NCI-H146 treated with DMSO at 0.1 percent for 48 hours (cell line): Measurements from ENCODE around the gene RBBP8.

ENCODE experiments used
- DNase-seq: peaks from one replicate; lab custom pipeline; 2025; ENCODE audit not compliant: unreplicated experiment; lab: John Stamatoyannopoulos, UW

Gene RBBP8

DNA sequence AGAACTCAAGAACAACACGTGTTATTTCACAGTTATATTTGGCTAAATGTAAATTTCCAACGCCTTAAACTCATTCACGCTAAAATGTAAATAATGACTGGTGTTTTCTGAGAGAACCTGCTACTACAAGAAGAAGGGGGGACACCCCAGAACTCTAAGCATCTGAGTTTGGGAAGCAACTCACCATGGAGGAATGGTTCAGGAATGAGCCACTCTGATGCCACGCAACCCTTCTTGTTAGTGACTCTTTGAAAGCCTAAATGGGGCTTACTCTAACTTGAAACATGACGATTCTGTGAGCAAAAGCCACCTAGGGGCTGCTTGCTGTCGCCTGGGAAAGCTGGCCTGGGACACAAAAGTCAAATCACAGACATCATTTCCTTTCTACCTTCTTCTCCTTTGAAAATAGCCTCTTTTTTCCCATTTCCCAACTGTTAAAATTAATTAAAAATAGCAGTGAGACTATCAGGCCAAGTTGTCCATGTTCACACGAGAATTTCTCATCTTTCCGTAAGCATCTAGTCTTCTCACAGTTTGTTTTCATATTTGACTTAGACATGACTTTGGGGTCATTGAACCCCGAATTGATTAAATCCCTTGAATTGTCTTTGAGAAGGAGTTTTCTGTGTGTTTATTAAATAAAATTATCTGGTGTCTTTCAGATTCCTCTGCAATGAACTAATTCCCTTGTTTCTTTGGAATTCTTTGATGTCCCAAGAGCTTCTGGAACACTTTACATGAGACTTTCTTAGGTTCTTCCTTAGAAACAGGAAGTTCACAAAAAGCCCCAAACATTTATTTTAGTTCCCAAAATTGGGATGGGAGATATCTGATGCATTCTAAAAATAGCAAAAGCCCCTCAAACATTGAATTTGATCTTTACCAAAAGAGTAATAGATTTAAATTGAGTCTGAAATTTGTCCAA is 126.7 kb downstream of the RBBP8 start:
- no peak for DNase-seq

GRCh38 chr18:23062011-23062410 is 128.9 kb downstream of the RBBP8 start:
- no peak for DNase-seq

GRCh38 chr18:23063502-23063901 is 130.4 kb downstream of the RBBP8 start:
- no peak for DNase-seq

DNA sequence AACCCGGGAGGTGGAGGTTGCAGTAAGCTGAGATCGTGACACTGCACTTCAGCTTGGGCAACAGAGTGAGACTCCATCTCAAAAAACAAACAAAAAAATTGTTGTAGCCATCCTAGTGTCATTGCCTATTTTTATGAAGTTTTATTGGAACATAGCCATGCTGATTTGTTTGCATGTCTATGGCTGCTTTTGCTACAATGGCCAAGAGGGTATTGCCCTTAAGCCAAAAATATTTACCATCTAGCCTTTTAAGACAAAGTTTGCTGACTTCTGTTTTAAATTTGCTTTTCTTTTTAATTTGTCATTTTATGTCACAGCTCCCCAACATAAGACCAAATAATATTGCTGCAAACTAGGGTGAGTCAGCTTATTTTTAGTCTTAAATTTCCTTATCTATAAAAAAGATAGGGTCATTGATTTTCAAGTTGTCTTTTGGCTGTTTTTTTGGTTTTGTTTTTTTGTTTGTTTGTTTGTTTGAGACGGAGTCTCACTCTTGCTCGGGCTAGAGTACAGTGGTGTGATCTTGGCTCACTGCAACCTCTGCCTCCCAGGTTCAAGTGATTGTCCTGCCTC is 132.2 kb downstream of the RBBP8 start:
- DNase-seq: no peak

DNA sequence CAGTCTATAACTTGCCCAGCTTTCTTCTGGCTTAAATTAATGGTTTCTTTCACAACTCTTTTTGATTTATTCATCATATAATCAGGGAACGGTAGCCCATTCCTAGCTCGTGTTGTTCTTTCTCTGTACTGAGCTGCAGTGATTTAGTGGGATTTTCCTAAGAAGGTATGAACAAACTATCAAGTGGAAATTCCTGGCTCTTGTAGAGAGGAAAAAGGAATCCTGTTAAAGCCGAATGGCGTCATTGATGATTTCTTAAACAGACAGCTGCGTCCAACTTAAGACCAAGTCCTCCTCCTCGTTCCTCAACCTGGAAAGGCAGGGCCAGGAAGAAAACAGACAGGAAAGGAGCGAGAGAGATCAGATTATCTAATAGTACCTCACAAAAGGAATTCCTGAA is 132.9 kb downstream of the RBBP8 start:
- no peak for DNase-seq

- no peak for DNase-seq
Measured at GRCh38 chr18:23066504-23067039, 133.4 kb downstream of the RBBP8 start.

DNA sequence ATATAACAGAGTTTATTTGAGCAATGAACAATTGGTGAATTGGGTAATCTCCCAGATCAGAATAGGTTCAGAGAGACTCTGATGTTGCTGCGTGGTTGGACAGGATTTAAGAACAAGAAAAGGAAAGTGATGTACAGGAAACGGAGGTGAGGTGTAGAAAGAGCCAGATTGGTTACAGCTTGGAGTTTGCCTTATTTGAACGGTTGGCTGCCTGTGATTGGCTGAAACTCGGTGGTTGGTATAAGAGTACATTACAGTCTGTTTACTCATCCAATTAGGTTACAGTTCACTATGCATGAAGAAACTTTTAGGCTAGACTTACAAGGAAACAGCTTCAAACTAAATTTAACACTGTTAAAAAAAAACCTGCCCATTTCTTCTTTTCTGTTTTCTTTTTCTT is 134.1 kb downstream of the RBBP8 start:
- DNase-seq: no peak

DNA sequence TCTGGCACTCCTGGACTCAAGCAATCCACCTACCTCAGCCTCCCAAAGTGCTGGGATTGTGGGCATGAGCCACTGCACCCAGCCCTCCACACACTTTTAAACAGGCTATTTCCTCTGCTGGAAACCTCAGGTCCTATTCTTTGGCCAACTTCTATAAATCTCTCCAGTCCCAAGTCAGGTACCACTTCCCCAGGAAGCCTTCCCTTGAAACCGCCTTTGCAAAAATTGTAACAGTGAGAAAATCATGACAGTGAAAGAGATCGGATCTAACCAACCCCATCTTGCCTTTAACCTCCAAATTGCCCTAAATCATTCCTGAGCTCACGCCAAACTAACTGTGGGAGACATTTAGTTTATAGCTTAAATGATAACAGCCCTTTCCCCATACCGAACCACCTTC is 134.9 kb downstream of the RBBP8 start:
- DNase-seq: no peak

DNA sequence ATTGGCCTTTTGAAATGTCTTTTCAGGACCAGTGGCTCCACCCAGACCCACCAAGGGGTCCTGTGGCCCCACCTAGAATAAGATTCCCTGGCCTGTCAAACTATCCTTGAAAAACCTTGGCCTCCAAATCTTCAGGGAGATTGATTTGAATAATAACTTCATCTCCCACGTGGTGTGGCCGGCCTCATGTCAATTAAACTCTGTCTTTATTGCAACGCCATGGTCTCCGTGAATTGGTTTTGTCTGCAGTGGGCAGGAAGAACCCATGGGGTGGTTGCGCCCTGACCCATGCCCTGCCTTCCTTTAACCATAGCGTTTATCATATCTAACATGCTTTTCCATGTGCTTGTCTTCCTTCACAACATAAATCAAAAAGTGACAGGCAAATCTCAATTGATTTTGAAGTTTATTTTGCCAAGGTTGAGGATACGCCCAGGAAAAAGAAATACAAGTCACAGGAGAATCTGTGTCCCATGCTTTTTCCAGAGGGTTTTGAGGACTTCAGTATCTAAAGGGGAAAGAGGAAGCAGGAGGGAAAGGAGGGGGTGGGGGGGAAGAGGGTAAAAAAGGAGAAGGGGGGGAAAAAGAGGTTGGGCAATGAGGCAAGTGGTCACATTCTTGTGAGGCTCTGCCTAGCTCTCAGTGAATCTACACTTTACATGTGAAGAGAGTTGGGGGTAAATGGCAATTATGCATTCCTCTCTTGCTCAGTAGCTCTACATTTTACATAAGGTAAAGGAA is 135.6 kb downstream of the RBBP8 start:
- DNase-seq: no peak

DNA sequence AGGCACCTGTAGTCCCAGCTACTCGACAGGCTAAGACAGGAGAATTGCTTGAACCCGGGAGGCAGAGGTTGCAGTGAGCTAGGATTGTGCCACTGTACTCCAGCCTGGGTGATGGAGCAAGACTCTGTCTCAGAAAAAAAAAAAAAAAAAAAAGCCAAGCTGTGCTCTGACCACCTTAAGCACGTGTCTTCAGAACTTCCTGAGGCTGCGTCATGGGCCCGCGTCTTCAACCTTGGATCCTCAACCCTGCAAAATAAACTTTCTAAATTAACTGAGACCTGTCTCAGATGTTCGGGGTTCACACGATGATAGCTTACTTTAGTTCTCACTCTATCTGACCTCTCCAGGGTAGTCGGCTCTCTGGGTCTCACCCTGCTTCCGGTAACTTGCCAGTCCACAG is 136.4 kb downstream of the RBBP8 start:
- DNase-seq: no peak

- no peak for DNase-seq
Measured at GRCh38 chr18:23069898-23070297, 136.8 kb downstream of the RBBP8 start.

DNA sequence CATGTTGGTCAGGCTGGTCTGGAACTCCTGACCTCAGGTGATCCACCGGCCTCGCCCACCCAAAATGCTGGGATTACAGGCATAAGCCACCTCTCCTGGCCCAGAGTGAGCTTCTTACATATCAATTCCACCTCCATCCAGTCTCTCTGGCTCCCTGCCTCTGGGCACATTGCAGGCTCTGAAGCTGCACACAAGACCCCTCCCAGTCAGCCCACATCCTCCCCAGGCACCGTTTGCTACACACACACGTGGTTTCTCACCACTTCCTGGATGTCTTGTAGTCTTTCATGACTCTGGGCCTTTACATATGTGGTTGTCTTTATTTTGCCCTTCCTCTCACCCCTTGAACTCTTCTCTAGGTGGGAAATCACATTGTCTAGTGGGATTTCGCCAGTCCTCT is 138.2 kb downstream of the RBBP8 start:
- no peak for DNase-seq

DNA sequence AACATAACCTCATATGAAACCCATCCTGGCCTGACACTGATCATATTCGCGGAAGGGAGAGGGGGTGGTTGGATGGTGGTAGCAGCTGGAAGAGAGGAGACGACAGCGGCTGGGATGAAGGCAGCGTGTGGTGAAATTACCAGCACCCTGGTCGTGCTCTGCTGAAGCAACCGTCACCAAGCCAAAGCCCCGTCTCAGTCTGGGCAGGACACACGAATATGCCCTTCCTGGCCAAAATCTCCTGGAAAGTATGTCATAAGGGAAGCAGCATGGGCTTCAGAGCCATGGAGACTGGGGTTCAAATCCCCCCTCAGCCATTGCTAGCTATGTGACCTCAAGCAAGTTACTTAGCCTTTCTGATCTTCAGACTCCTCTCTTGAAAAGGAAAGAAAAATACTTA is 139.0 kb downstream of the RBBP8 start:
- DNase-seq: no peak

DNA sequence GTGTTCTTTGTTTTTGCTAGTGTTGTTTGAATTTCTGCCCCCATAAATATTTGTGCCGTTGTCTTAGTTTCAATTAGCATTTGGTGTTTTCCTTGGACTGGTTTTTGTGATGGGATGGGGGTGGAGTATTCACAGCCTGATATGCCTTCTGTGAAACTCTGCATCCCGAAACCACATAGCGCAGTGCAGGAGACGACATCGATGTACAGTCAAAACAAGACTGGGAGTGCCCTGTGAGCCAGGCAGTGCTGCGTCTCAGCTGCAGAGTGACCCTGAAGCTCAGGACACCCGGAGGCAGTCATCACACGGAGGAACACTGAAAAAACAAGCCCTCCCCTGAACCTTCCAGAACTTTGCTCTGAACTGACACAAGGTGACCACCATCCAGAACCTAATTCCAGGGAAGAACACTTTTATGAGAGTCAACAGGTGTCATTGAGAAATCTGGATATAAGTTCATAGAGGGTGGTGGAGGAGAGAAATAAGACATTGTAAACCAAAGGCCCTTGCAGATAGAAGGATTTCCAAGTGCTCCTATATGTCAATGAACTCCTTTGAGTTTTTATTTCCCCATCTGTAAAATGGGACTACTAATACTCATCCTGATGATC is 141.0 kb downstream of the RBBP8 start:
- DNase-seq: no peak
